H1 (cell line): ENCODE results near the gene SZT2. TPM values are rescaled to one million over a fixed set of nuclear protein-coding genes. Genes with fewer than 3 reads are reported as not detected.

Experiments used
- SP1 ChIP-seq: IDR thresholded peaks from 2 replicates; pipeline ENCODE4 v1.6.1; 2011; ENCODE audit warnings: low read depth, low read length
- polyA plus RNA-seq, 7 experiments: library from polyadenylated mRNA; depleted of rRNA in 3 of 7; stranded (reverse) in 5 of 7; unstranded in 2 of 7; fragments of >200 nt in 5 of 7; fragments of 200-250 nt in 2 of 7; gene quantifications; 1 replicate in 5 of 7; 2 replicates in 1 of 7; 4 replicates in 1 of 7; pipeline versions ENCODE4 v1.2.1 to v1.2.3, GENCODE V29; 2011 to 2013; ENCODE audit warnings: missing spikeins in 2 of 7, mixed read lengths in 2 of 7
- total RNA-seq: library from RNA; stranded (reverse); fragmentation: NEBNext Ultra II Directional; extraction: Animal tissue kit (Norgen Biotek cat#: 25700); gene quantifications from 2 replicates; pipeline ENCODE4 v1.2.1, GENCODE V29; 2021

The SZT2 gene
- total and polyA plus RNA-seq, 2 of the 8 experiments (the other 6 are each of a cell fraction or from before 2014, with no cell fraction given), result 4.7 to 12.9 TPM

DNA sequence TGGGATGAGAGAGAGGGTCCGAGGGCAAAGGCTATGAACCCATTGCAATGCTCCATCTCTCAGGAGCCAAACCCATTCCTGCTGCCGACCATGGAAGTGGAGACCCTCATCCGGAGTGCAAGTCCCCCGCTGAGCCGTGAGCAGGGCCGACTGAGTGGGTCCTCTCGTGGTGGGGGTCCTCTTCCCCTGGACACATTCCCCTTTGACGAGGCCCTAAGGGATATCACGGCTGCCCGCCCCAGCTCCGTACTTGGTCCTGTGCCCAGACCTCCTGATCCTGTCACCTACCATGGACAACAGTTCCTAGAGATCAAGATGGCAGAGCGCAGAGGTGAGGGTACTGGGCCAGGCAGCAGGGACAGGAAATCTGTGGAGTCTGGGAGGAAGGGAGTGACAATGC, 53.1 kb downstream of the SZT2 start (continued):
- TF ChIP-seq SP1, result no peak
- TF ChIP-seq, all 59 proteins: peak for 0
